Activated CD8-positive, alpha-beta T cell treated with anti-CD3 and anti-CD28 coated beads, Interleukin-2, amount 10 ng/mL, durations not matched to agents 7 days and 5 days (primary cell): ENCODE data around the gene IRS1. TPM values are rescaled to one million over a fixed set of nuclear protein-coding genes. Genes with fewer than 3 reads are reported as not detected.

Source experiments
- ATAC-seq: fragments of 150-1000 bp; cut with Tn5 transposase; one replicate; pipeline ENCODE4 v1.10.0; 2021; ENCODE audit warnings: moderate library complexity
- CTCF ChIA-PET: fragments of 350-600 bp; sonication (Branson Sonifier 250); formaldehyde crosslinking; loops from one replicate; lab custom pipeline; 2021; ENCODE audit warnings: antibody characterized with exemption; lab: Charles Lee
- POLR2A ChIA-PET: fragments of 350-600 bp; sonication (Branson Sonifier 250); formaldehyde crosslinking; loops from one replicate; lab custom pipeline; 2021; ENCODE audit warnings: antibody characterized with exemption; lab: Charles Lee
- DNase-seq: peaks from one replicate; pipeline ENCODE4 v3.0.0-alpha.2; 2020
- H3K27ac Mint-ChIP-seq: one replicate; pipeline ENCODE4 v1.8.0; 2021; ENCODE audit warnings: mild to moderate bottlenecking, mixed read lengths
- H3K27me3 Mint-ChIP-seq: one replicate; pipeline ENCODE4 v1.8.0; 2021; ENCODE audit warnings: low read depth, mixed read lengths
- H3K36me3 Mint-ChIP-seq: one replicate; pipeline ENCODE4 v1.8.0; 2021; ENCODE audit warnings: low read depth, mixed read lengths
- H3K4me1 Mint-ChIP-seq: one replicate; pipeline ENCODE4 v1.8.0; 2021; ENCODE audit warnings: low read depth, mixed read lengths
- H3K4me3 Mint-ChIP-seq: one replicate; pipeline ENCODE4 v1.8.0; 2021; ENCODE audit warnings: mild to moderate bottlenecking, mixed read lengths
- H3K9me3 Mint-ChIP-seq: one replicate; pipeline ENCODE4 v1.8.0; 2022; ENCODE audit warnings: mixed read lengths; ENCODE audit not compliant: insufficient read depth
- total RNA-seq, 2 experiments: library from RNA; stranded (reverse); gene quantifications; one replicate each; pipeline ENCODE4 v1.2.3, GENCODE V29; 2021

IRS1 gene
- total RNA-seq, 2 experiments from 2014 or later: 7.3 to 9.6 TPM

DNA sequence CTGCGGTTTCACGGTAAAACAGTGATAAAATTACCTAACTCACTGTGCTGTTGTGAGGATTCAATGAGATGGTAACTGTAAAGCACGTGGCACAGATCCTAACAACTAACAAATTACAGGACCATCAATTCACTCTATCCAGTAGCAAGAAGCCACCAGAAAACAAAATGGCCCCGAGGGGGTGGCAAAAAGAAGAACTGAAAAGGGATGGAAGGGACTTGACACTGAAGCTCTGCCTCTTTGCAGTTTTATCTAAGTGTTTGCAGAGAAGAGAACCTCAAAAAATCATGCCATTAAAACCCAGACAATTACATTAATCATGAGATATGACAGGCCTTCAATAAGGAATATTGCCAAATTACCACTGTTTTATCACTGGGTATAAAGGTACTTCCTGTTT is 46.7 kb downstream of the IRS1 start:
- ATAC-seq: no peak
- POLR2A ChIA-PET: no interaction called here
- no peak overlapping the region for H3K4me3 Mint-ChIP-seq
- CTCF ChIA-PET: no interaction called here
- H3K36me3 Mint-ChIP-seq: no peaks in the 10 kb centered on the region
- DNase-seq: no peak
- H3K27ac Mint-ChIP-seq: no peak overlapping the region
- no peaks in the 10 kb centered on the region for H3K4me1 Mint-ChIP-seq
- H3K9me3 Mint-ChIP-seq: no peaks in the 10 kb centered on the region
- H3K27me3 Mint-ChIP-seq: no peaks in the 10 kb centered on the region

DNA sequence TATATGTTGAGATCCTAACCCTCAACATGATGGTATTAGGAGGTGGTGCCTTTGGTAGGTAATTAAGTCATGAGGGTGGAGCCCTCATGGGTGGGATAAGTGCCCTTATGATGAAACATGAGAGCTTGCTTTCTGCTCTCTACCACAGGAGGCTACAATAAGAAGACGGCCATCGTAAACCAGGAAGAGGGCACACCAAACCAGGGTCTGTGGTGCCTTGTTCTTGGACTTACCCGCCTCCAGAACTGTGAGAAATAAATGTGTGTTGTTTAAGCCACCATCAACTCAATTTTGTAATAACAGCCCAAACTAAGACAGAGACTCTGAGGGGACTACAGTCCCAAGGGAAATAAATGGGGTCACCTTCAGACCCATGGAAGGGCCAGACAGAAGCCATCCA is 52.3 kb downstream of the IRS1 start:
- ChIA-PET POLR2A (no interaction called here), CTCF (no interaction called here)
- Mint-ChIP-seq H3K4me3 (no peak overlapping the region), H3K9me3 (no peaks in the 10 kb centered on the region), H3K27ac (no peak overlapping the region), H3K27me3 (no peaks in the 10 kb centered on the region), H3K36me3 (no peaks in the 10 kb centered on the region), H3K4me1 (no peaks in the 10 kb centered on the region)
- ATAC-seq (no peak), DNase-seq (no peak)

DNA sequence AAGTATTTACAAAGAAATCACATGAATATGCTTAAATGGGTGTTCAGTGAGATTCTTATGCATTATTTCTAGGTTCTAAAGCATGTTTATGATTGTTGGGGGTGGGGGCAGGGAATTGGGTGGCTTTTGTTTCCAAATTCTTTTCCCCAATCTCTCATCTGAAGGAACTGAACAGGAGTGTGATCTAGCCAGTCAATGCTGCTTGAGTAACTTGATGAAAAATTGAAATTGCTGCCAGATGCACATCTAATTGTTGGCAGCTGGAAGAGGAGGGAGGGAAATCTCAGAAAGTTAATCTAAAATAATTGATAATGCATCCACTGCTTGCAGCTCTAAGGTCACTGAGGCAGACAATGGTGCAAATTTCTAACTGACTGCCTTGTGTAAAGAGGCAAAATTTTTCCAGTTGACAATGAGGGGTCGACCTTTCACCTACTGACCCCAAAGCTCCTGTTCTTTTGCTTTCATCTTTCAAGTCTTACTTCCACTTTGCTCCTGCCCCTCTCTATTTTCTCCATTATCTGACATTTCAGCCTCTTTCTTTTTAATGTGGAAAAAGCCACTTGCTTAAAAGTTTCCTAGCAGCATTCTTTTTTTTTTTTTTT is 53.3 kb downstream of the IRS1 start:
- Mint-ChIP-seq H3K4me1 (no peaks in the 10 kb centered on the region), H3K27me3 (peaks cover 2% of the 10 kb centered on the region), H3K27ac (no peak overlapping the region), H3K9me3 (no peaks in the 10 kb centered on the region), H3K4me3 (no peak overlapping the region), H3K36me3 (no peaks in the 10 kb centered on the region)
- ATAC-seq (no peak), DNase-seq (no peak)
- POLR2A ChIA-PET: no interaction called here
- CTCF ChIA-PET: no interaction called here

DNA sequence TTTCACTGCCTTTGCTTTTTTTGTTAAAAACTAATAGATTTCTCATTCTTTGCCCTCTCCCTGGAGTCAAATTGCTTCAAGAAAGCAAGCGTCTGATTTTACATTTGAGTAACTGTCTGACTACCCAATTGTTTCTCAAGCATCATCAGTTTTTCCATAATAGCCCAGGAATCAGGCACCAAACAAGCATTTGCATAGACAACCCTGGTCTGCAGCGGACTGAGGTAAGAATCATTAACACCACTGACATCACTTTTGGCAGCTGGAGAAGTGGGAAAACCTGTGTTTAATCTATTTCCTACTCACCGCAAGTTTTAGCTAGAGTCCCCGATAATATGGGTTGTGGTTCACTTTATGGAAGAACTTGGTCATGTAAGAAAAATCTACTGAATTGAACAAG is 55.7 kb downstream of the IRS1 start:
- H3K4me1 Mint-ChIP-seq: no peaks in the 10 kb centered on the region
- CTCF ChIA-PET: no interaction called here
- no peak for DNase-seq
- H3K27me3 Mint-ChIP-seq: peaks cover 2% of the 10 kb centered on the region
- ATAC-seq: no peak
- H3K36me3 Mint-ChIP-seq: no peaks in the 10 kb centered on the region
- no peaks in the 10 kb centered on the region for H3K9me3 Mint-ChIP-seq
- POLR2A ChIA-PET: no interaction called here
- H3K27ac Mint-ChIP-seq: no peak overlapping the region
- no peak overlapping the region for H3K4me3 Mint-ChIP-seq

DNA sequence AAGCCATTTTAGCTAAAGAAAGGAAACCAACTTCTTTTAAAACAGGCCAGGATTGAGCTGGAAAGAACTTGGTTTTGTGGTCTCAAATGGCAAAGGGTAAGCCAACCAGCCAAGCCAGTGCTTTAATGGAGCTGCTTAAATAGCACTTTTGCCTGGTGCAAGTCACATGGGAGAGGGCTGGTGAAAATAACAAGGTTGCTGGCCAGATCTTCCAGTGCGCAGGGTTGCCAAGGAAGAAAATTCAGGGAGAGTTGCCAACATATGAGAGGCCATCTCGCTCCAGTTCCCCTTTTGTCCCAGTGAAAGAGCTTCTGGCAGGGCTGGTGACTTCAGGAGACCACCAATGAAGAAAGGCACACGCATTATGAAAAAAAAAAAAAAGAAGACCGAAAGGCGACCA is 57.3 kb downstream of the IRS1 start:
- no peaks in the 10 kb centered on the region for H3K36me3 Mint-ChIP-seq
- no peak for ATAC-seq
- no peak for DNase-seq
- H3K27ac Mint-ChIP-seq: no peak overlapping the region
- CTCF ChIA-PET: interaction anchor here (1.0 to 1.4 kb wide), 2 partner anchors 57 to 233 kb away, joined by 3 to 5 read pairs; partner anchors contain the start of gene IRS1
- H3K27me3 Mint-ChIP-seq: peaks cover 2% of the 10 kb centered on the region
- no peak overlapping the region for H3K4me3 Mint-ChIP-seq
- no peaks in the 10 kb centered on the region for H3K4me1 Mint-ChIP-seq
- POLR2A ChIA-PET: no interaction called here
- H3K9me3 Mint-ChIP-seq: no peaks in the 10 kb centered on the region

DNA sequence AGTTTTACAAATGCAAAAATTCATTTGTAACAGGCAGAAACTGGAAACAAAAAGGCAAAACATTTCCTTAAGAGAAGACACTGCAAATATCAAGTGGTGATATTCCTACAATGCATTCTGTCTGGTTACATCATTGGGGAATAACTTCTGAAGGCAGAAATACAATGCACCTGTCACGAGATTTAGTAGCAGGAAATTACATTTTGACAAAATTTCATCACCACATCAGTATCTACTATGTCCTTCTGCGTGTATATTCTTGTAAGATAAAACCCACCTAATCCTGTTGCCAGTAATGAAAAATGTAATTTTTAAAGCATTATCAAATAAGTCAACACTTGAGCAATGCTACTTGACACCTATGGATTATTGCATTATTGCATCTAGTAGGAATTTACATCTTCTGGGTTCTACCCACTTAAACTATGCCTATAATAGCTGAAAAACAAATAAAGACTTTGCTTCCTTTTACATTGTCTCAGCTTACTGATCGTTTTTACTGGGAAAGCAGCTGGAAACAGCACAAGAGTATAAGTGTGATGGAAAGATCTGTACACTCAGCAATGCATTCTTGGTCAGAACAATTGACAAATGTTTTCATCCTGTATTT is 59.5 kb downstream of the IRS1 start:
- CTCF ChIA-PET: no interaction called here

DNA sequence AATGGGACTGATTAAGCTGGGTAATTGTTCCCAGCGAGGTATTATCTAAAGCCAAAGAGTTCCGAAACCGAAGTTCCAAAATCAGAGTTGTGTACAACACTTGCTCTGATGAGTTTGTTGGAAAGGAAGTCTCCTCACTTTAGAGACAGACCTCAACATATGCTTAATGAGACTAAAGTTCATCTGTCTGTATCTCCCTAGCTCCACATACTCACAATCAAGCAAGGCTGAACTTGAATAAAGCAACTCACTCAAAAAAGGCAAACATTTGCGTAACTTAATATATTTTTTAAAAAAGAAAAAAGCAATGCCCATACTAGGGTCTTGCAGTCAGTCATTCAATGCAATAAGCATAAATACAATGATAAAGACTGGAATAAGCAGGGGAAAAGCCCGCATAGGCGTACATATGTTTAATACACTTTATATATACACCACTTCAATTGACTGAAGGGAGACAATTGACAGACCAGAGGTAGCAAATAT is 60.0 kb downstream of the IRS1 start:
- POLR2A ChIA-PET: no interaction called here

More for the DNA sequence above, 59.5 kb downstream of the IRS1 start:
- Mint-ChIP-seq H3K27me3 (peaks cover 2% of the 10 kb centered on the region), H3K9me3 (no peaks in the 10 kb centered on the region), H3K4me3 (no peak overlapping the region), H3K4me1 (no peaks in the 10 kb centered on the region), H3K27ac (no peak overlapping the region), H3K36me3 (peaks cover 2% of the 10 kb centered on the region)
- DNase-seq (no peak), ATAC-seq (no peak)
- POLR2A ChIA-PET: no interaction called here

DNA sequence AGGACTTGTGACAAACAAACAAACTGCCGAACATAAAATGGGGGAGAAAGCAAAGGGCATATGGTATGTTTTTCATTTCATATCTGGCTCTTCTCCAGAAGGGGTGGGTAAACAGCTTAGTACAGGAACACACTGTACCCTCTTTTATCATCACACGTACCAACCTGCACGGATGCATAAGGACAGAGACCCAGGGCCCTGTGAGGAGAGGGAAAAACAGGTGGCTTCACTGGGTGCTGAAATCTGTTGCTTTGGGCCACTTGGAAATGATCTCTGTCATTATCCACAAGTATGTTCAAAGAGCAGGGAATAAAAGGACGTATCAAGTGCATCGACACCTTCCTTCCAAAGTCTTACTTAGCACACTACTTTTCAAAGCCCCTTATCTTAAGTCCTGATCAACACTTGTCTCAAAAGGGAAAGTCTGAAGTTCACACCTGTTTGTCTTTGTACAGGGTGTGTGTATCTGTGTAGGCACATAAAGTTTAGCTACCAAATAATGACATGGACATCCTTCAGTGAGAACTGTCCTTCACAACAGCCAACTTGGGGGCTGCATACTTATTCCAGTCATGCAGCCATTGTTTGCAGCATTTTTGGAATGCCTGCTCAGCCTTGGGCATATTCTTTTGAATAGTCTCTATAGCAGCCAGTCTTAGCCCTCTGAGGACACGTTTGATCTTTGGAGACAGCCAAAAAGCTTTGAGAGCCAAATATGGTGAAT is 60.6 kb downstream of the IRS1 start:
- ATAC-seq (no peak), DNase-seq (no peak)
- Mint-ChIP-seq H3K9me3 (no peaks in the 10 kb centered on the region), H3K4me3 (no peak overlapping the region), H3K36me3 (peaks cover 2% of the 10 kb centered on the region), H3K27me3 (peaks cover 2% of the 10 kb centered on the region), H3K27ac (no peak overlapping the region), H3K4me1 (no peaks in the 10 kb centered on the region)
- CTCF ChIA-PET: no interaction called here
- POLR2A ChIA-PET: no interaction called here

More for the DNA sequence above, 60.0 kb downstream of the IRS1 start:
- H3K27ac Mint-ChIP-seq: no peak overlapping the region
- H3K27me3 Mint-ChIP-seq: peaks cover 2% of the 10 kb centered on the region
- H3K9me3 Mint-ChIP-seq: no peaks in the 10 kb centered on the region
- CTCF ChIA-PET: no interaction called here
- no peak for ATAC-seq
- no peak overlapping the region for H3K4me3 Mint-ChIP-seq
- peaks cover 2% of the 10 kb centered on the region for H3K36me3 Mint-ChIP-seq
- no peaks in the 10 kb centered on the region for H3K4me1 Mint-ChIP-seq
- no peak for DNase-seq

DNA sequence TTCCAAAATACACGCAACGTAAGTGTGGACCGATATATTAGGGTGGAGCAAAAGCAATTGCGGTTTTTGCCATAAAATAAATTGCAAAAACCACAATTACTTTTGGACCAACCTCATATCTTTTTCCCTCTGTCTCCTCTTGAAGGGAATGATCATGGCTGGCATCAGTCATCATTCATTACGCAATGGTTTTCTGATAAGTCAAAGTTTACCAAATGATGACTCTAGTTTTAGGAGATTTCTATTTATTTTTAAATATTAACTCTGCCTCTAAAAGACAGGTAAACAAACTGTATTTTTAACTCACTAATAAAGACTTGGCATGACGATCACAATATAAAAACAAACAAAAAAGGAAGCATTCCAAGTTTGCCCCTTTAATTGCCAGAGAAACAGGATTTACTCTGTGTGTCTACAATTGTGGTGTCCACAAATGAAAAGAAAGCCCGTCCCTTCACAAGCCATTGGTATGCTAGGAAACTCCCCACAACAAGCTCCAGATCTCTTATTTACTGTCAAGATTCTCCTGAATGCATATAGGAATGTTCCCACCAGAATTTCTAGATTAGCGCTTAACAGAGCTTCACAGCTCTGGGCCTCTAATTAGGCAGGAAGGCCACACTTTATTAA is 61.3 kb downstream of the IRS1 start:
- CTCF ChIA-PET: no interaction called here
- H3K36me3 Mint-ChIP-seq: peaks cover 2% of the 10 kb centered on the region
- ATAC-seq (no peak), DNase-seq (no peak)
- H3K9me3 Mint-ChIP-seq: no peaks in the 10 kb centered on the region
- no peaks in the 10 kb centered on the region for H3K4me1 Mint-ChIP-seq
- no peak overlapping the region for H3K4me3 Mint-ChIP-seq
- POLR2A ChIA-PET: no interaction called here
- H3K27ac Mint-ChIP-seq: no peak overlapping the region
- peaks cover 2% of the 10 kb centered on the region for H3K27me3 Mint-ChIP-seq

DNA sequence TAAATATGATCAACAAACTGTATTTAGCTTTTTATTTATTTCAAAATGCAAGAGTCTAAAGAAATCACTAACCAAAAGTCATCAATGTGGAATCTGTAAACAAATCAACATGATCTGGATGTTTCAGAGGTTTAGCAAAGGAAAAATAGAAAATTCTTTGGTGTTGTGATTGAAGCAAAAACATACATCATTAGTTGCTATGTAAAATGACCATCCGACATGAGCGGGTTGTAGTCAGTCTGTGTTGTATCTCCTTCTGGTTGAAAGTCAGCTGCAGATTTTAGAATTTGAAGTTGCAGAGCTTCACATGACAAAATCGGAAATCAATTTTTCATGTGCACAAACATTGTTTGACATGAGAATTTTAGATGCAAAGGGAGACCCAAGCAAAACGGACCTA is 63.2 kb downstream of the IRS1 start:
- CTCF ChIA-PET: no interaction called here
- Mint-ChIP-seq H3K36me3 (peaks cover 2% of the 10 kb centered on the region), H3K27ac (no peak overlapping the region), H3K27me3 (peaks cover under 1% of the 10 kb centered on the region), H3K4me1 (no peaks in the 10 kb centered on the region), H3K4me3 (no peak overlapping the region), H3K9me3 (no peaks in the 10 kb centered on the region)
- POLR2A ChIA-PET: no interaction called here
- no peak for ATAC-seq
- no peak for DNase-seq

DNA sequence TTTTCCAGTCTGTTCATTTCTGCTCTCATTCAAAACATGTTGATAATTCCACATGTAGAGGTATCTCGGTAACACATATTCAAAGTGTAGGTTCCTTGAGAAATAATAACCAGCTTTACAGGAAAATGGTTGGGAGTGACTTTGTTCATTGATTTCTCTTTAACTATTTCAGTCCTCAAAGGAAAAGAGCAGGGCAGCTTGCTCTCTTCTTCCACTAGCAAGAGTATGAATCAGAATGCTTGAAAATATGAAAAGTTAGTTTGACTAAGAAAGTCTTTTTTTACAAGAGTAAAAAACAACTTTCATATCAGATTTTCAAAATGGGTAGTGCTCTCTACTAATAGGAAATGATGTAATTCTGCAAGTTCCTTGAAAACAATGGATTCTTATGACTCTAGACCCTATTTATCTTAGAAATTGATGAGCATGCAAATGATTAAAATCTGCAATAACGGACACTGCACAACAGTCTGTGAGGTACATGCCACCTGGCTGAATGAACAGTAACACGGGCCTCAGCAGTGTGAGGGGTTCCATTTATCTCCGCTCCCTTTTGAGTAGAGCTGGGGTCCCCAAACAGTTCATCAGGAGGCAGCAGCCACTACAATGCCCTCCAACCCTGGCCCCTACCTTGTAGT is 65.6 kb downstream of the IRS1 start:
- Mint-ChIP-seq H3K27me3 (no peaks in the 10 kb centered on the region), H3K36me3 (peaks cover 2% of the 10 kb centered on the region), H3K4me3 (no peak overlapping the region), H3K27ac (no peak overlapping the region), H3K4me1 (no peaks in the 10 kb centered on the region), H3K9me3 (no peaks in the 10 kb centered on the region)
- DNase-seq (no peak), ATAC-seq (no peak)
- ChIA-PET CTCF (no interaction called here), POLR2A (no interaction called here)
